Stimulated activated memory B cell treated with anti-CD40 and anti-IgM and Interleukin-4, amounts not matched to agents 10 μg/mL and 1 μg/mL and 100 μg/mL, for 72 hours (primary cell): ENCODE data around the gene CCDC63.
"Not testable (repeated sequence)": the region's sequence is repeated elsewhere in the genome, so short reads cannot be mapped to it uniquely, and the experiment has no call there.

Experiments used
- ATAC-seq: fragments of 150-1000 bp; cut with Tn5 transposase; 2 replicates; pipeline ENCODE4 v1.10.0; 2021
- H3K27ac Mint-ChIP-seq: one replicate; pipeline ENCODE4 v1.8.0; 2022; ENCODE audit warnings: mild to moderate bottlenecking, mixed read lengths
- H3K27me3 Mint-ChIP-seq: one replicate; pipeline ENCODE4 v1.8.0; 2022; ENCODE audit warnings: mixed read lengths
- H3K36me3 Mint-ChIP-seq: one replicate; pipeline ENCODE4 v1.8.0; 2022; ENCODE audit warnings: mixed read lengths
- H3K4me1 Mint-ChIP-seq: one replicate; pipeline ENCODE4 v1.8.0; 2022; ENCODE audit warnings: mixed read lengths
- H3K4me3 Mint-ChIP-seq: one replicate; pipeline ENCODE4 v1.8.0; 2022; ENCODE audit warnings: mild to moderate bottlenecking, moderate library complexity, mixed read lengths
- H3K9me3 Mint-ChIP-seq: one replicate; pipeline ENCODE4 v1.8.0; 2022; ENCODE audit warnings: mixed read lengths

CCDC63 gene

GRCh38 chr12:110857954-110858353 is 11.2 kb downstream of the CCDC63 start:
- not testable (repeated sequence) for H3K27ac Mint-ChIP-seq, H3K9me3 Mint-ChIP-seq, H3K4me3 Mint-ChIP-seq, ATAC-seq, H3K36me3 Mint-ChIP-seq, H3K4me1 Mint-ChIP-seq
- H3K27me3 Mint-ChIP-seq: peaks cover 22% of the 10 kb centered on the region

- peaks cover 10% of the 10 kb centered on the region for H3K4me1 Mint-ChIP-seq
- ATAC-seq: no peak
- no peak overlapping the region for H3K27ac Mint-ChIP-seq
- no peaks in the 10 kb centered on the region for H3K36me3 Mint-ChIP-seq
- no peak overlapping the region for H3K4me3 Mint-ChIP-seq
- H3K27me3 Mint-ChIP-seq: peaks cover 13% of the 10 kb centered on the region
- H3K9me3 Mint-ChIP-seq: no peaks in the 10 kb centered on the region
Measured at GRCh38 chr12:110858848-110859247, 12.1 kb downstream of the CCDC63 start.

GRCh38 chr12:110860833-110861296 is 14.1 kb downstream of the CCDC63 start:
- H3K27me3 Mint-ChIP-seq: peaks cover 10% of the 10 kb centered on the region
- H3K27ac Mint-ChIP-seq: no peak overlapping the region
- no peaks in the 10 kb centered on the region for H3K9me3 Mint-ChIP-seq
- no peak for ATAC-seq
- H3K36me3 Mint-ChIP-seq: no peaks in the 10 kb centered on the region
- H3K4me1 Mint-ChIP-seq: peaks cover 10% of the 10 kb centered on the region
- no peak overlapping the region for H3K4me3 Mint-ChIP-seq

- H3K36me3 Mint-ChIP-seq: no peaks in the 10 kb centered on the region
- H3K4me1 Mint-ChIP-seq: peaks cover 10% of the 10 kb centered on the region
- no peak overlapping the region for H3K27ac Mint-ChIP-seq
- H3K27me3 Mint-ChIP-seq: peaks cover 10% of the 10 kb centered on the region
- no peak overlapping the region for H3K4me3 Mint-ChIP-seq
- no peak for ATAC-seq
- no peaks in the 10 kb centered on the region for H3K9me3 Mint-ChIP-seq
Measured at GRCh38 chr12:110861729-110862128, 14.9 kb downstream of the CCDC63 start.

GRCh38 chr12:110862329-110862728 is 15.5 kb downstream of the CCDC63 start:
- no peaks in the 10 kb centered on the region for H3K36me3 Mint-ChIP-seq
- peaks cover 10% of the 10 kb centered on the region for H3K4me1 Mint-ChIP-seq
- no peak overlapping the region for H3K27ac Mint-ChIP-seq
- H3K27me3 Mint-ChIP-seq: peaks cover 10% of the 10 kb centered on the region
- H3K4me3 Mint-ChIP-seq: no peak overlapping the region
- no peak for ATAC-seq
- no peaks in the 10 kb centered on the region for H3K9me3 Mint-ChIP-seq

- Mint-ChIP-seq H3K4me1 (peaks cover 10% of the 10 kb centered on the region), H3K27me3 (peaks cover 10% of the 10 kb centered on the region), H3K36me3 (no peaks in the 10 kb centered on the region)
Measured at GRCh38 chr12:110863161-110863560, 16.4 kb downstream of the CCDC63 start.

GRCh38 chr12:110865521-110865920 is 18.7 kb downstream of the CCDC63 start:
- no peak overlapping the region for H3K4me3 Mint-ChIP-seq
- no peak overlapping the region for H3K27ac Mint-ChIP-seq
- no peaks in the 10 kb centered on the region for H3K36me3 Mint-ChIP-seq
- no peaks in the 10 kb centered on the region for H3K9me3 Mint-ChIP-seq
- H3K4me1 Mint-ChIP-seq: peaks cover 15% of the 10 kb centered on the region
- H3K27me3 Mint-ChIP-seq: no peaks in the 10 kb centered on the region
- no peak for ATAC-seq

More at GRCh38 chr12:110863161-110863560, 16.4 kb downstream of the CCDC63 start:
- ATAC-seq: no peak
- H3K27ac Mint-ChIP-seq: no peak overlapping the region
- H3K4me3 Mint-ChIP-seq: no peak overlapping the region
- no peaks in the 10 kb centered on the region for H3K9me3 Mint-ChIP-seq

- Mint-ChIP-seq H3K4me3 (no peak overlapping the region), H3K4me1 (peaks cover 6% of the 10 kb centered on the region), H3K27me3 (no peaks in the 10 kb centered on the region), H3K9me3 (no peaks in the 10 kb centered on the region), H3K27ac (no peak overlapping the region), H3K36me3 (no peaks in the 10 kb centered on the region)
- no peak for ATAC-seq
Measured at GRCh38 chr12:110869026-110869425, 22.2 kb downstream of the CCDC63 start.

- Mint-ChIP-seq H3K27ac (no peak overlapping the region), H3K27me3 (no peaks in the 10 kb centered on the region), H3K36me3 (no peaks in the 10 kb centered on the region), H3K4me3 (no peak overlapping the region), H3K4me1 (peaks cover 6% of the 10 kb centered on the region), H3K9me3 (no peaks in the 10 kb centered on the region)
- ATAC-seq: no peak
Measured at GRCh38 chr12:110869803-110870202, 23.0 kb downstream of the CCDC63 start.

GRCh38 chr12:110872100-110872499 is 25.3 kb downstream of the CCDC63 start:
- H3K4me1 Mint-ChIP-seq: peaks cover 6% of the 10 kb centered on the region
- no peaks in the 10 kb centered on the region for H3K9me3 Mint-ChIP-seq
- H3K27ac Mint-ChIP-seq: no peak overlapping the region
- no peak overlapping the region for H3K4me3 Mint-ChIP-seq
- H3K27me3 Mint-ChIP-seq: peaks cover under 1% of the 10 kb centered on the region
- no peak for ATAC-seq
- no peaks in the 10 kb centered on the region for H3K36me3 Mint-ChIP-seq

- Mint-ChIP-seq H3K36me3 (no peaks in the 10 kb centered on the region), H3K9me3 (no peaks in the 10 kb centered on the region), H3K4me3 (no peak overlapping the region), H3K4me1 (no peaks in the 10 kb centered on the region), H3K27me3 (peaks cover 9% of the 10 kb centered on the region), H3K27ac (no peak overlapping the region)
- no peak for ATAC-seq
Measured at GRCh38 chr12:110874351-110874750, 27.6 kb downstream of the CCDC63 start.

- Mint-ChIP-seq H3K4me1 (no peaks in the 10 kb centered on the region), H3K4me3 (no peak overlapping the region), H3K27ac (no peak overlapping the region), H3K36me3 (no peaks in the 10 kb centered on the region), H3K27me3 (peaks cover 9% of the 10 kb centered on the region), H3K9me3 (no peaks in the 10 kb centered on the region)
- no peak for ATAC-seq
Measured at GRCh38 chr12:110874781-110875180, 28.0 kb downstream of the CCDC63 start.

- Mint-ChIP-seq H3K9me3 (peaks cover 4% of the 10 kb centered on the region), H3K27ac (no peak overlapping the region), H3K4me1 (no peaks in the 10 kb centered on the region), H3K4me3 (no peak overlapping the region), H3K27me3 (peaks cover 9% of the 10 kb centered on the region), H3K36me3 (no peaks in the 10 kb centered on the region)
- no peak for ATAC-seq
Measured at GRCh38 chr12:110880651-110881050, 33.9 kb downstream of the CCDC63 start.

- no peak overlapping the region for H3K4me3 Mint-ChIP-seq
- H3K9me3 Mint-ChIP-seq: peaks cover 4% of the 10 kb centered on the region
- H3K4me1 Mint-ChIP-seq: peaks cover 7% of the 10 kb centered on the region
- no peaks in the 10 kb centered on the region for H3K36me3 Mint-ChIP-seq
- H3K27ac Mint-ChIP-seq: no peak overlapping the region
- no peak for ATAC-seq
- H3K27me3 Mint-ChIP-seq: no peaks in the 10 kb centered on the region
Measured at GRCh38 chr12:110883251-110883650, 36.5 kb downstream of the CCDC63 start.

GRCh38 chr12:110885152-110885840 is 38.5 kb downstream of the CCDC63 start:
- no peak for ATAC-seq
- Mint-ChIP-seq H3K27ac (no peak overlapping the region), H3K4me3 (no peak overlapping the region), H3K4me1 (peaks cover 7% of the 10 kb centered on the region), H3K36me3 (no peaks in the 10 kb centered on the region), H3K9me3 (peaks cover 4% of the 10 kb centered on the region), H3K27me3 (peaks cover 5% of the 10 kb centered on the region)

- Mint-ChIP-seq H3K27ac (peak overlapping the region; percentile 84), H3K4me1 (peaks cover 7% of the 10 kb centered on the region), H3K36me3 (no peaks in the 10 kb centered on the region), H3K4me3 (peak overlapping the region; percentile 13), H3K9me3 (no peaks in the 10 kb centered on the region), H3K27me3 (peaks cover 5% of the 10 kb centered on the region)
- no peak for ATAC-seq
Measured at GRCh38 chr12:110888256-110888991, 41.6 kb downstream of the CCDC63 start.
